Adrenal gland (tissue), 5 donors: ENCODE measurements around the gene NECTIN4.

Source experiments
- POLR2A ChIP-seq, 2 donors: fragments of 450-650 bp; IDR thresholded peaks; one replicate each; pipeline ENCODE4 v1.6.1; 2017; ENCODE audit warnings: antibody characterized with exemption in 2 of 2, mild to moderate bottlenecking in 2 of 2, moderate library complexity in 1 of 2
- TF ChIP-seq, protein P1 (sequence below), 6 experiments: fragments of 450-650 bp in 4 of 6; fragments of 200-600 bp in 2 of 6; sonication (generic) in 1 of 6; IDR thresholded peaks; 1 replicate in 5 of 6; 2 replicates in 1 of 6; pipeline versions ENCODE4 v1.5.1 to v1.8.0; 2016 to 2021; ENCODE audit warnings: antibody characterized with exemption in 6 of 6, mild to moderate bottlenecking in 2 of 6, moderate library complexity in 1 of 6
- donor health status: DM: no; HTN: no; CAD: no.

DNA sequence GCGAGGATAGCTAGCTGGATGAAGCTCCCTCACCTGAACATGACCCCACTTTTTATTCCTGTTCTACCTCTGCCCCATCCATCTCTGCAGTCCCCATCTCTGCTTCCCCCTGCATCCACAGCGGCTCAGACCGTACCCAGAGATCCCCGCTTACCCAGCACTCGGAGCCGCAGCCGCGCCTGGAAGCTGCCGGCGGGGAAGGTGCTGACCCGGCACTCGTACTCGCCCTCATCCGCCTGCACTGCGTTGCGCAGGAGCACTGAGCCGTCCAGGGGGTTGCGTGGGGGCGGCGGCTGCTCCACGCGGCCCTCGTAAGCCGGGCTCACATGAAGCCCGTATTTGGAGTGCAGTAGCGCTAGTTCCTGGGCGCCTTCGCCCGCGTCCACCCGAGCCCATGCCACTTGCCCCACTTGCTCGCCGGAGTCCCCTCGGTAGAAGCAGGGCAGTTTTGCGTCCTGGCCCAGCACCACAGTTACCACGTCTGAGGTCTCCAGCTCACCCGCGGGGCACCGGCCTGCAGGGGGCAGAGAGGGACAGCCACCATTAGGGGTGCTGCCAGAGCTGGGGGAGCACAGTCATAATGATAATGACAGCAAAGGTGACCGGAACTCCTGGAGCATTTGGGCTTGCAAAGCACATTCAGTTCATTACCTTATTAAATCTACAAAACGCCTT, 9.8 kb downstream of the NECTIN4 start:
- TF ChIP-seq, protein P1, sequence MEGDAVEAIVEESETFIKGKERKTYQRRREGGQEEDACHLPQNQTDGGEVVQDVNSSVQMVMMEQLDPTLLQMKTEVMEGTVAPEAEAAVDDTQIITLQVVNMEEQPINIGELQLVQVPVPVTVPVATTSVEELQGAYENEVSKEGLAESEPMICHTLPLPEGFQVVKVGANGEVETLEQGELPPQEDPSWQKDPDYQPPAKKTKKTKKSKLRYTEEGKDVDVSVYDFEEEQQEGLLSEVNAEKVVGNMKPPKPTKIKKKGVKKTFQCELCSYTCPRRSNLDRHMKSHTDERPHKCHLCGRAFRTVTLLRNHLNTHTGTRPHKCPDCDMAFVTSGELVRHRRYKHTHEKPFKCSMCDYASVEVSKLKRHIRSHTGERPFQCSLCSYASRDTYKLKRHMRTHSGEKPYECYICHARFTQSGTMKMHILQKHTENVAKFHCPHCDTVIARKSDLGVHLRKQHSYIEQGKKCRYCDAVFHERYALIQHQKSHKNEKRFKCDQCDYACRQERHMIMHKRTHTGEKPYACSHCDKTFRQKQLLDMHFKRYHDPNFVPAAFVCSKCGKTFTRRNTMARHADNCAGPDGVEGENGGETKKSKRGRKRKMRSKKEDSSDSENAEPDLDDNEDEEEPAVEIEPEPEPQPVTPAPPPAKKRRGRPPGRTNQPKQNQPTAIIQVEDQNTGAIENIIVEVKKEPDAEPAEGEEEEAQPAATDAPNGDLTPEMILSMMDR (IDR thresholded peaks at IDR 0.05), result no peak
- TF ChIP-seq POLR2A (IDR thresholded peaks at IDR 0.05), result no peak
